GM18867 (cell line): ENCODE data around the gene GRPEL1.
"Not testable (repeated sequence)": the region's sequence is repeated elsewhere in the genome, so short reads cannot be mapped to it uniquely, and the experiment has no call there.

Experiments
- ATAC-seq: cut with Tn5 transposase; IDR thresholded peaks from one replicate; pipeline ENCODE4 v1.9.1; 2021; ENCODE audit warnings: mild to moderate bottlenecking, moderate library complexity; ENCODE audit not compliant: unreplicated experiment

The GRPEL1 gene

GRCh38 chr4:7094916-7095315, 27.1 kb upstream of the GRPEL1 start:
- ATAC-seq, result no peak

DNA sequence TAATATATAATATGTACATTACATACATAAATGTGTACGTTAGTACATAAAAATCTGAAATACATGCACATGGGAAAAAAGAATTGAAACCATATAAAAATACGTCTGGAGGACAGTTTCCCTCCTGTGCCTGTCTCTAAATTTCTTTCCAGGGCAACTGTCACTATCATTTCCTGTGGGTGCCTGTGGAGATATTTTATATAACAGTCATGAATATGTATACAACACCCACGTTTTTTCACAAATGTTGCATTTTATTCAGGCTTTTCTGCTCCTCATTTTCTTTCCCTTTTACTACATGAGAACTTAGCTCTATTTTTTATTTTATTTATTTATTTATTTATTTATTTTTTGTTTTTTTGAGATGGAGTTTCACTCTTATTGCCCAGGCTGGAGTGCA, 24.2 kb upstream of the GRPEL1 start:
- ATAC-seq, result no peak

- ATAC-seq, result no peak
Observed at GRCh38 chr4:7089213-7089986, 21.5 kb upstream of the GRPEL1 start.

DNA sequence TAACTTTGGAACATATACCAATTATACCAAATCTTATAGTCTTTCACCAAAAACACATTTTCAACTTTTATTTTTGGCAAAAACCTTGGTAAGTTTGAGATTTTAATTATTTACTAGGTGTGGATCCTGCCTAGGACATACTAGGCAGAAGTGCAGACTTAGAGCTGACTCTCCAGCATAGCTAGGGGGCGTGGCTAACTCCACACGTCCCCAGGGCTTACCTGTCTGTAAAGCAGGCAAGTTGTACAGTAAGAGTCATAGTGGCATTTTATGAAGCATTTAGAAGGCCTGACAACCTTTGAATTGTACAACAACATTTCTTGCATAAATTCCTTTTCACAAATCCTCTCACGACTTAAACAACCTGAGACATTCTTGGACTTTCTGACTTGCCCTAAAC, 19.2 kb upstream of the GRPEL1 start:
- no peak for ATAC-seq

DNA sequence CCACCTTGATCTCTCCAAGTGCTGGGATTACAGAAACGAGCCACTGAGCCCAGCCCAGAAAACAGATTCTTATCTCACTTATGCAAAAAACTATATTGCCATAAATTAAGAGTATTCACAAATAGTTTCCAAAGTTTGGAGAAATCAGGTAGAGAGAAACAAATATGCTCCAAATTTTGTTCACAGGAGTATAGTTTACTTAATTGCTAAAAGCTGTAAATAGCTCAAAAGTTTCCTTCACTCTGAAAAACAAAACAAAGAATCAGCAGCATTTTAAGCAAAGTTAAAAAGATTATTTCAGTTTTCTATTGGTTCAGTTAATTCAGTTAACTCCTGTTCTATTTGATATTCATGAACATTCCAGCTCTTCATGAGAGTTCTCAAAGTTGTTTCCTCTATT, 18.5 kb upstream of the GRPEL1 start:
- ATAC-seq, result no peak

GRCh38 chr4:7084564-7084961, 16.7 kb upstream of the GRPEL1 start:
- ATAC-seq, result not testable (repeated sequence)

DNA sequence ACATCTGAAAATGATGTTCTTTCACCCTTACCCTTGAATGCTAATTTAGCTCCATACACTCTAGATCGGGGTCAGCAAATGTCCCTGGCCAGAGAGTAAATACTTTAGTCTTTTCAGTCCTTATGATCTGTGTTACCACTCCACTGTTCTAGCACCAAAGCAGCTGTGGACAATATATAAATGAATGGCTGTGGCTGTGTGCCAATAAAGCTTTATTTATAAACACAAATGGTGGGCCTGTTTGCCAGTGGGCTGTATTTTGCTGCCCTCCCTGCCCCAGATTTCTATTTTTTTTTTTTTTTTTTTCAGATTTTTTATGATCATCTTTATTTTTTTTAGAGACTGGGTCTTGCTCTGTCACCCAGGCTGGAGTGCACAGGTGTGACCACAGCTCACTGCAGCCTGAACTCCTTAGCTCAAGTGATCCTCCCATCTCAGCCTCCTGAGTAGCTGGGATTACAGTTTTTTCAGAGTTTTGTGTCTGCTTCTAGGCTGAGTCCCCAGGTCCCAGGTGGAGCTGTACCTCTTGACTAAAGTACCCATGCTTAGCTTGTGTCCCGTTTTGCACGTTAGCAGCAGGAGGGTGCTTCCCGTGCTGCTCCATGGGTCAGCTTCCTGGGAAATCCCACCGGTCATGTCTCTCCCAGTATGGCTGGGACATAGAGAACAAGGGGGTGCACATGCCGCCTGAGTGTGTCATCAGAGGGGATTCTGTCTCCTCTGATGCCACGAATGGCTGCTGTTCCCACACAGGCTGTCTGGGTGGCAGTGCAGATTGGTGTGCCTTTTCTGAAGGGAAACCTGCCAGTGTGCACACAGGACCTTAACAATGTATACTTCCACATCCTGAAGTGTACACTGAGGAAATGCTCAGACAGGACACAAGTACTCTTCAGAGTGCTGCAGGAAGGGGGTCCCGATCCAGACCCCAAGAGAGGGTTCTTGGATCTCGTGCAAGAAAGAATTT, 16.0 kb upstream of the GRPEL1 start:
- no peak for ATAC-seq

DNA sequence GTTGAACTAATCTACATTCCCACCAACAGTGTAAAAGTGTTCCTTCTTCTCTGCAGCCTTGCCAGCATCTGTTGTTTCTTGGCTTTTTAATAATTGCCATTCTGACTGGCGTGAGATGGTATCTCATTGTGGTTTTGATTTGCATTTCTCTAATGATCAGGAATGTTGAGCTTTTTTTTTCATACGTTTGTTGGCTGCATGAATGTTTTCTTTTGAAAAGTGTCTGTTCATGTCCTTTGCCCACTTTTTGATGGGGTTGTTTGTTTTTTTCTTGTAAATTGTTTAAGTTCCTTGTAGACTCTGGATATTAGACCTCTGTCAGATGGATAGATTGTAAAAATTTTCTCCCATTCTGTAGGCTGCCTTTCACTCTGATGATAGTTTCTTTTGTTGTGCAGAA, 12.0 kb upstream of the GRPEL1 start:
- not testable (repeated sequence) for ATAC-seq

GRCh38 chr4:7079483-7079882, 11.6 kb upstream of the GRPEL1 start:
- not testable (repeated sequence) for ATAC-seq

DNA sequence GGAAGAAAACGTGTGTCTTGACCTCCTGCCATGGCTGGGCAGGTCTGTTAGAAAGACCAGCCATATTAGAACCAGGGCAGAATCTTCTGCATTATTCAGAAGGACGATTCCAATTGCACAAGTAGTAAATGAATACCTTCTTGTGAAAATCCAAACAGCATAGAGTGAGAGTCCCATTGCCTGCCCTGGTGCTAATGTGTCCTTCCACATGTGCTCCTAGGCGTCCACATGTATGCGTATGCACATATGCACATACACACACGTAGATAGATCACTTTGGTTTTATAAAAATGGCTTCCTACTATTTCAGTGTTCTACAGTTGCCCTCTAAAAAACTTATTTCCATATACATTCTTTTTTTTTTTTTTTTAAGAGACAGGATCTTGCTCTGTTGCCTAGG, 10.2 kb upstream of the GRPEL1 start:
- ATAC-seq, result no peak

DNA sequence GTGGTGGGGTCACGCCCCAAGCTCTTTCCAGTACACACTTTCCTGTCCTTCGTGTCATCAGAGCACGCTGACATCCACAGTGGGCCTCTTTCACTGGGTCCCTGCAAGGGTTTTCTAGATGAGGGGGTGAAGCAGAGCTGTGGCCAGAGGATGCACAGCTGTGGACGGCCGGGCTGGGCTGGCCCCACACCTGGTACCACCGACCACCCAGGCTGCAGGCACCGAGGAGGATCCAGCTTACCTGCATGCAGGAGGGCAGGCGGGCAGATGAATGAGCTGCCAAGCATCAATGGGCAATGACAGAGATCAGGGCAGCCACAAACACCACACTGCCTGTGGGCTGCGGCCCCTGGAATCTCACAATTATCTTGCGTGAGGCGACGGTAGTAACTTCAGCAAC, 9.5 kb upstream of the GRPEL1 start:
- no peak for ATAC-seq

DNA sequence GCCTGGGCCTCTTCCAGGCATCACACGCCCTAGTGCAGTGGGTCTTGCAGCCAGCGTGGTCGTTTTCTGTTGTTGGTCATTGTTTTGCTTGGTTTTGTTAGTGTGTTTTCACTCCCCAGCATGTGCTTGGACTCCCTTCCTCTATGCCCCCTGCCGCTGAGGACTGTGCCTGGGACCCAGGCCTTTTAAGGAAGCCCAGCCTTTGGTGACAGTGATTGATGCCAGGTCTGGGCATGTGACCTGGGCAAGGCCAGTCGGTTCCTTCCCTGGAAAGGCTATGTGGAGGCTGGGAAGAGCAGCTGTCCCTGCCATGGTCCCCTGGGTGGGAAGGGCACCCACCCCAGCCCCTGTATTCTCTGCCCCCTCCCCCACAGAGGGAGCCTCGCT, 8.8 kb upstream of the GRPEL1 start:
- ATAC-seq, result no peak

DNA sequence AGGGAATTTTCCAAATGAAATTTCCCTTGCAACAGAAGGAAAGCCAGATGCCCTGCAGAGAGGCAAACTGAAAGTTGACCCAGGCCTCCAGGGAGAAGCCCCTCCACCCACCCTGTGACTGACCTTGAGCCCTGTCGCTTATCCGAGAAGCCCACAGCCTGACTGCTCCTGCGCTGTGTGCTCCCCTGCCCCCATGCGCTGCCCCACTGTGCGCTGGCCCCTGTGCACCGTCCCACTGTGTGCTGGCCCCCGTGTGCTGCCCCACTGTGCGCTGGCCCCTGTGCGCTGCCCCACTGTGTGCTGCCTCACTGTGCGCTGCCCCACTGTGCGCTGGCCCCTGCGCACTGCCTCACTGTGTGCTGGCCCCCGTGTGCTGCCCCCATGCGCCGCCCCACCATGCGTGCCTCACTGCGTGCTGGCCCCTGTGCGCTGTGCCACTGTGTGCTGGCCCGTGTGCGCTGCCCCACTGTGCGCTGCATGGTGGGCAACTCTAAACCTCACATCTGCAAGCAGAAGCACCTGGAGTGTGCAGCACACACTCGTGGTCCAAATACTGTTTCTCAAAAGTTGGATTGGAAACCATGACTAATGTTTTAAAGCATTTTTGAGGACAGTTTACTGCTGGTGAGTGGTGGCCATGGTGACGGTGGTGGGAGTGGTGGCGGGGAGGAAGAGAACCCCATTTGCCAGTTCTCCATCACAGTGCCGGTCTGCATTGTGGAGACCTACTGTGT, 8.3 kb upstream of the GRPEL1 start:
- no peak for ATAC-seq

DNA sequence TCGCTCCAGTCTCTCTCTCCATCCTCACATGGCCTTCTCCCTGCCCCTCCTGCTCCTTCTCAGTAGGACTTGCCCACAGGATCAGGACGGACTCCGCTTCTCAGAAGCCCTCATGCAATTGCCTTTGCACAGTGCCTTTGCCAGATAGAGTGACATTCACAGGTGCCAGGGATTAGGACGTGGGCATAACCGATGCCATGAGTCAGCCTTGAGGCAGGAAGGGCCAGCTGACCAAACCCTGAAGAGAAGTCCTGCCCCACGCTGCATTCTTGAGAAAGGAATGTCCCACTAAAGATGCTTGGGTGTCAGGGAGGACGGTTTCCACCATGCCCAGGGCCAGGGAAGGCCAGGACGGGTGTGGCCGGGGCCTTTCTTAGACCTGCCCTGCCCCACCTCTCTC, 6.6 kb upstream of the GRPEL1 start:
- no peak for ATAC-seq

DNA sequence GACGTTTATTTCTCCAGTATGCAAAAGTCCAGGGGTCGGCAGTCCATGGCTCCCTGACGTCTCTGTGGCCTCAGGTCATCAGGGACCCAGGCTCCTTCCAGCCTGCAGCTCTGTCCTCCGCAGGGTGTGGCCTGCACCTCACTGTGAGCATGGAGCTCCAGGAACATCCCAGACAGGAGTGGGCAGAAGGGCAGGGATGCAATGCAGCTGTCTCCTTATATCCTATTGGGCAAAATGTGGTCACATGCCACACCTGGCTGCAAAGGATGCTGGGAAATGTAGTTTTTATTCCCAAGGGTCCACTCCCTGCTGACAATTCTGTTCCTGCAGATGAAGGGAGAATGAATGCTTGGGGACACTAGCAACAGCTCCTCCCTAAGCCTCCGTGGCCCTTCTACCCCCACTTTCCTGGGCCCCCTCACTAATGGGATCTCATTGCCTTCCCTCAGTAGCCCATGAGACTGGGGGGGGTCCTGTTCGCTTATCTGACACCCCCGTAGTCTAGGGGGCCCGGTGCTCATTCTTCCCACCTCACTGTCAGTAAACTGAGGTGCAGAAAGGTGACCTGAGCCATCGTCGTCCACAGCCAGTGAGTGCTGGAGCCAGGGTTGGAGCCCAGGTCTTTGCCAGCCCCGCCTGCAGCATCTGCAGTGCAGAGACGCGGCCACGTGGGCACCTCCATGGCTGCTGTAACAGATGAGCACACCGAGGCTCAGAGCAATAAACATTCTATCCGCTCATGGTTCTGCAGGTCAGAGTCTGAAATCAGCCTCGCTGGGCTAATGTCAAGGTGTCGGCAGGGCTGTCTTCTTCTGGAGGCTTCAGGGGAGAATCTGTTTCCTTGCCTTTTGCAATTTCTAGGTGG, 5.9 kb upstream of the GRPEL1 start:
- no peak for ATAC-seq

DNA sequence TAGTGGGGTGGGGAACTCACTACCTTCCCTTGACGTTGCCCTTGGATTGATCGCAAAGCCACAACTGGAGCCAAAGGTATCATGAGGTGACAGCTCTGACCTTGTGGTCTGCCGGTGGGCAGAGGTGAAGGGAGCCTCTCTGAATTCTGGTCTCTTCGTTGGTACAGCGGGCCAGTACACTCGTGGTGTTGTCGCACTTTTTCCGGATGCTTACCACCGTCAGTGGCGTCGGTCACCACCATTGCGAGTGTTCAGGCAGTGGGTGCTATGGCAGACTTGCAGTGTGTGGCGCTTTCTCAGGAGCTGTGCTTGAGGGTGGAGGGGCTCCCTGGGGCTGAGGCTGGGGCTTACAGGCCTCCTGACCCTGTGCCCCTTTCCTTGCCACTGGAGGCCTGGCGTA, 5.2 kb upstream of the GRPEL1 start:
- ATAC-seq, result no peak

- ATAC-seq, result peak; percentile 31
Observed at GRCh38 chr4:7070729-7071511, 3.1 kb upstream of the GRPEL1 start.

GRCh38 chr4:7068883-7069282, 1.0 kb upstream of the GRPEL1 start:
- ATAC-seq, result no peak

- ATAC-seq, result peak; percentile 13
Observed at GRCh38 chr4:7068279-7068842, 497 bp upstream of the GRPEL1 start.
